ENCODE data around the gene WDR86. TPM values are rescaled to one million over a fixed set of nuclear protein-coding genes. Genes with fewer than 3 reads are reported as not detected.

The WDR86 gene
- total and polyA plus RNA-seq, 8 donors, result 0.85 to 24.1 (median 19.5) TPM

- peaks cover 0 to 16% of the 10 kb centered on the region in 2 donors for H3K27me3 ChIP-seq
- ATAC-seq, result no peak
- no peak overlapping the region for H3K4me3 ChIP-seq
- intact Hi-C loops (cut with DNase I), result no loop called here
- no peak for TF ChIP-seq CTCF (IDR thresholded peaks at IDR 0.05)
- H3K9me3 ChIP-seq, result no peaks in the 10 kb centered on the region
- DNase-seq, result no peak
- no peak overlapping the region for H3K27ac ChIP-seq
- no peaks in the 10 kb centered on the region for H3K36me3 ChIP-seq
- peaks cover 28 to 33% of the 10 kb centered on the region in 2 donors for H3K4me1 ChIP-seq
These were observed 18.0 kb upstream of the WDR86 start for GRCh38 chr7:151427705-151428377.

GRCh38 chr7:151426904-151427704, 17.3 kb upstream of the WDR86 start:
- H3K36me3 ChIP-seq, result no peaks in the 10 kb centered on the region
- H3K27ac ChIP-seq, result peak overlapping the region in 1 of 2 donors; percentile 19
- H3K9me3 ChIP-seq, result no peaks in the 10 kb centered on the region
- intact Hi-C loops (cut with DNase I), result no loop called here
- peaks cover 28 to 33% of the 10 kb centered on the region in 2 donors for H3K4me1 ChIP-seq
- ATAC-seq, result no peak
- peaks cover 0 to 12% of the 10 kb centered on the region in 2 donors for H3K27me3 ChIP-seq
- no peak overlapping the region for H3K4me3 ChIP-seq
- no peak for TF ChIP-seq CTCF (IDR thresholded peaks at IDR 0.05)
- DNase-seq, result no peak

GRCh38 chr7:151426441-151426903, 16.6 kb upstream of the WDR86 start:
- H3K4me1 ChIP-seq, result peaks cover 28 to 33% of the 10 kb centered on the region in 2 donors
- H3K27me3 ChIP-seq, result peaks cover 0 to 11% of the 10 kb centered on the region in 2 donors
- peak in 2 of 4 donors; percentile 66 to 72 for DNase-seq
- intact Hi-C loops (cut with DNase I), result no loop called here
- H3K36me3 ChIP-seq, result no peaks in the 10 kb centered on the region
- H3K27ac ChIP-seq, result peak overlapping the region in 1 of 2 donors; percentile 30
- peaks cover 0 to 3% of the 10 kb centered on the region in 2 donors for H3K9me3 ChIP-seq
- no peak for TF ChIP-seq CTCF (IDR thresholded peaks at IDR 0.05)
- ATAC-seq, result peak; percentile 3
- no peak overlapping the region for H3K4me3 ChIP-seq

- peak; percentile 74 for ATAC-seq
These were observed 16.0 kb upstream of the WDR86 start for GRCh38 chr7:151425670-151426440.

More at GRCh38 chr7:151425670-151426440, 16.0 kb upstream of the WDR86 start:
- Histone ChIP-seq H3K9me3 (peaks cover 0 to 3% of the 10 kb centered on the region in 2 donors), H3K27ac (peak overlapping the region in 1 of 2 donors; percentile 30), H3K4me1 (peaks cover 28 to 33% of the 10 kb centered on the region in 2 donors), H3K27me3 (peaks cover 0 to 11% of the 10 kb centered on the region in 2 donors), H3K36me3 (no peaks in the 10 kb centered on the region), H3K4me3 (no peak overlapping the region)
- DNase-seq, result peak in 1 of 4 donors; percentile 32
- intact Hi-C loops (cut with DNase I), result no loop called here
- no peak for TF ChIP-seq CTCF (IDR thresholded peaks at IDR 0.05)
